22Rv1 (cell line): ENCODE results near the gene UGT1A6.
"Not testable (repeated sequence)": the region's sequence is repeated elsewhere in the genome, so short reads cannot be mapped to it uniquely, and the experiment has no call there.

Experiments used
- H3K27ac ChIP-seq: fragments of 450-650 bp; 2 replicates; pipeline ENCODE4 v1.5.1; 2017
- CTCF ChIP-seq: fragments of 450-650 bp; IDR thresholded peaks from 2 replicates; pipeline ENCODE4 v1.5.1; 2017; ENCODE audit warnings: mild to moderate bottlenecking
- ZFX ChIP-seq: fragments of 450-650 bp; IDR thresholded peaks from 2 replicates; pipeline ENCODE4 v1.6.1; 2017; ENCODE audit warnings: antibody characterized with exemption, borderline replicate concordance

UGT1A6 gene

GRCh38 chr2:233740870-233741269 is 48.2 kb downstream of the UGT1A6 start:
- TF ChIP-seq CTCF (no peak), ZFX (no peak)

GRCh38 chr2:233743464-233744259 is 51.0 kb downstream of the UGT1A6 start:
- peak overlapping the region; percentile 77 for H3K27ac ChIP-seq
- TF ChIP-seq ZFX: no peak
- TF ChIP-seq CTCF: no peak

More at GRCh38 chr2:233740870-233741269, 48.2 kb downstream of the UGT1A6 start:
- peak overlapping the region; percentile 77 for H3K27ac ChIP-seq

GRCh38 chr2:233745073-233745755 is 52.5 kb downstream of the UGT1A6 start:
- TF ChIP-seq ZFX: no peak
- no peak for TF ChIP-seq CTCF
- peak overlapping the region; percentile 77 for H3K27ac ChIP-seq

GRCh38 chr2:233745838-233746237 is 53.1 kb downstream of the UGT1A6 start:
- peak overlapping the region; percentile 77 for H3K27ac ChIP-seq

- H3K27ac ChIP-seq: peak overlapping the region; percentile 77
- no peak for TF ChIP-seq ZFX
- no peak for TF ChIP-seq CTCF
Observed at GRCh38 chr2:233746475-233747282, 54.0 kb downstream of the UGT1A6 start.

- H3K27ac ChIP-seq: peak overlapping the region; percentile 77; the same call in 1 of the 2 replicates
- TF ChIP-seq ZFX (no peak), CTCF (no peak)
Observed at GRCh38 chr2:233747283-233747544, 54.5 kb downstream of the UGT1A6 start.

- H3K27ac ChIP-seq: not testable (repeated sequence)
Observed at GRCh38 chr2:233750689-233751088, 58.0 kb downstream of the UGT1A6 start.

GRCh38 chr2:233751212-233752009 is 58.7 kb downstream of the UGT1A6 start:
- not testable (repeated sequence) for H3K27ac ChIP-seq
